Breast epithelium (tissue), 4 donors: ENCODE results near the gene RTN1. TPM values are rescaled to one million over a fixed set of nuclear protein-coding genes. Genes with fewer than 3 reads are reported as not detected.

Source experiments
- DNase-seq, 2 donors: peaks; one replicate each; pipeline ENCODE4 v3.0.0-alpha.2; 2019; ENCODE audit warnings: low spot score in 2 of 2
- H3K27ac ChIP-seq, 2 donors: fragments of 200-600 bp; sonication (generic) in 1 of 2; one replicate each; pipeline ENCODE4 v1.5.1; 2016 to 2019; ENCODE audit warnings: mild to moderate bottlenecking in 1 of 2
- H3K27me3 ChIP-seq, 2 donors: fragments of 200-600 bp; sonication (generic) in 1 of 2; one replicate each; pipeline versions ENCODE4 v1.5.1 to v1.6.0; 2017 to 2019; ENCODE audit warnings: control low read depth in 1 of 2, mild to moderate bottlenecking in 1 of 2
- H3K36me3 ChIP-seq: fragments of 200-600 bp; one replicate; pipeline ENCODE4 v1.5.1; 2019
- H3K4me1 ChIP-seq, 2 donors: fragments of 200-600 bp; sonication (generic); one replicate each; pipeline ENCODE4 v1.5.1; 2016 to 2019; ENCODE audit warnings: control low read depth in 1 of 2
- H3K4me3 ChIP-seq, 3 donors: fragments of 200-600 bp; sonication (generic); 1 replicate in 2 of 3; 2 replicates in 1 of 3; pipeline ENCODE4 v1.5.1; 2016 to 2019; ENCODE audit warnings: mild to moderate bottlenecking in 3 of 3, moderate library complexity in 2 of 3
- H3K9me3 ChIP-seq, 2 donors: fragments of 200-600 bp; sonication (generic) in 1 of 2; one replicate each; pipeline ENCODE4 v1.5.1; 2016 to 2019; ENCODE audit warnings: control low read depth in 1 of 2
- POLR2A ChIP-seq: fragments of 450-650 bp; IDR thresholded peaks from one replicate; pipeline ENCODE4 v1.6.1; 2016; ENCODE audit warnings: antibody characterized with exemption, mild to moderate bottlenecking, moderate library complexity
- POLR2AphosphoS5 ChIP-seq, 3 donors: sonication (generic); formaldehyde crosslinking; IDR thresholded peaks; one replicate each; pipeline ENCODE4 v1.6.1; 2017; ENCODE audit warnings: antibody characterized with exemption in 3 of 3
- intact Hi-C: fragments of 100-400 bp; cut with DNase I; formaldehyde crosslinking; loops from one replicate; pipeline ENCODE4 v1.15.1; 2023; ENCODE audit warnings: low total_unique reads
- total RNA-seq, 3 donors: library from RNA; depleted of rRNA; stranded (reverse); fragments of >200 nt; gene quantifications; one replicate each; pipeline ENCODE4 v1.1.0, GENCODE V29; 2016
- TF ChIP-seq, protein P1 (sequence below), 3 donors: fragments of 450-650 bp; IDR thresholded peaks; one replicate each; pipeline ENCODE4 v1.5.1; 2016 to 2017; ENCODE audit warnings: antibody characterized with exemption in 3 of 3, mild to moderate bottlenecking in 3 of 3, moderate library complexity in 3 of 3

Gene RTN1
- total RNA-seq, 3 donors from 2014 or later: 10.8 to 44.5 (median 17.7) TPM

GRCh38 chr14:59771577-59771976 lies 99.0 kb downstream of the RTN1 start:
- Histone ChIP-seq H3K27ac (no peak overlapping the region), H3K27me3 (no peaks in the 10 kb centered on the region), H3K9me3 (no peaks in the 10 kb centered on the region), H3K36me3 (no peaks in the 10 kb centered on the region), H3K4me3 (no peak overlapping the region), H3K4me1 (no peaks in the 10 kb centered on the region)
- intact Hi-C loops: no loop called here
- no peak for DNase-seq
- TF ChIP-seq, protein P1, sequence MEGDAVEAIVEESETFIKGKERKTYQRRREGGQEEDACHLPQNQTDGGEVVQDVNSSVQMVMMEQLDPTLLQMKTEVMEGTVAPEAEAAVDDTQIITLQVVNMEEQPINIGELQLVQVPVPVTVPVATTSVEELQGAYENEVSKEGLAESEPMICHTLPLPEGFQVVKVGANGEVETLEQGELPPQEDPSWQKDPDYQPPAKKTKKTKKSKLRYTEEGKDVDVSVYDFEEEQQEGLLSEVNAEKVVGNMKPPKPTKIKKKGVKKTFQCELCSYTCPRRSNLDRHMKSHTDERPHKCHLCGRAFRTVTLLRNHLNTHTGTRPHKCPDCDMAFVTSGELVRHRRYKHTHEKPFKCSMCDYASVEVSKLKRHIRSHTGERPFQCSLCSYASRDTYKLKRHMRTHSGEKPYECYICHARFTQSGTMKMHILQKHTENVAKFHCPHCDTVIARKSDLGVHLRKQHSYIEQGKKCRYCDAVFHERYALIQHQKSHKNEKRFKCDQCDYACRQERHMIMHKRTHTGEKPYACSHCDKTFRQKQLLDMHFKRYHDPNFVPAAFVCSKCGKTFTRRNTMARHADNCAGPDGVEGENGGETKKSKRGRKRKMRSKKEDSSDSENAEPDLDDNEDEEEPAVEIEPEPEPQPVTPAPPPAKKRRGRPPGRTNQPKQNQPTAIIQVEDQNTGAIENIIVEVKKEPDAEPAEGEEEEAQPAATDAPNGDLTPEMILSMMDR (IDR thresholded peaks at IDR 0.05): no peak
- TF ChIP-seq POLR2AphosphoS5 (IDR thresholded peaks at IDR 0.05) (no peak), POLR2A (no peak)

GRCh38 chr14:59769586-59769985 lies 101.0 kb downstream of the RTN1 start:
- Histone ChIP-seq H3K36me3 (no peaks in the 10 kb centered on the region), H3K9me3 (no peaks in the 10 kb centered on the region), H3K4me3 (no peak overlapping the region), H3K27ac (no peak overlapping the region), H3K4me1 (no peaks in the 10 kb centered on the region), H3K27me3 (no peaks in the 10 kb centered on the region)
- no peak for TF ChIP-seq POLR2A
- TF ChIP-seq POLR2AphosphoS5 (IDR thresholded peaks at IDR 0.05): no peak
- TF ChIP-seq, protein P1 (IDR thresholded peaks at IDR 0.05): no peak
- no peak for DNase-seq
- intact Hi-C loops: no loop called here

DNA sequence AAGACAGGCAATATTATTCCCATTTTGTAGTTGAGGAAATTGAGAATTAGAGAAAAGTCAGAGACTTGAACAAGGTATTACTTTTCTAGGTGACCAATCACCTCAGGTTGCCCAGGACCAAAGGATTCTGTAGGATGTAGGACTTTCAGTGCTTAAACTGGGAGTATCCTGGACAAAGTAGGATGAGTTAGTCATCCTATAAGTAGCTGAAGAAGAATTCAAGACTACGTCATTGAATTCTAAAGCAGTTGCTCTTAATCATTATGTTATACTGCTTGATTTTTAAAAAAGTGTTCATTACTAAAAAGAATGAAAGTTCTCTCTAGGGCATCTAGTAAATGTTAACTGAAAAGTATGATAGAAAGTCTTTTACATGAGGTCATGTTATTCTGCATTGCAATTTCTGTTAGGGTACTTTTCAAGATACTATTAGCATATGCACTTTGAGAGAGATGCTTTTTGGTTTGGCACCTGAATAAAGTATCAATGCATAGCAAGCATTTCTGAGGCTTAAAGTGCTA lies 101.7 kb downstream of the RTN1 start:
- no peaks in the 10 kb centered on the region for H3K27me3 ChIP-seq
- intact Hi-C loops: no loop called here
- H3K36me3 ChIP-seq: no peaks in the 10 kb centered on the region
- no peak overlapping the region for H3K27ac ChIP-seq
- DNase-seq: no peak
- no peaks in the 10 kb centered on the region for H3K9me3 ChIP-seq
- no peak for TF ChIP-seq POLR2AphosphoS5 (IDR thresholded peaks at IDR 0.05)
- TF ChIP-seq POLR2A: no peak
- TF ChIP-seq, protein P1 (IDR thresholded peaks at IDR 0.05): no peak
- H3K4me1 ChIP-seq: no peaks in the 10 kb centered on the region
- no peak overlapping the region for H3K4me3 ChIP-seq

- Histone ChIP-seq H3K4me1 (no peaks in the 10 kb centered on the region), H3K36me3 (no peaks in the 10 kb centered on the region), H3K27me3 (no peaks in the 10 kb centered on the region), H3K9me3 (no peaks in the 10 kb centered on the region), H3K4me3 (no peak overlapping the region), H3K27ac (no peak overlapping the region)
- TF ChIP-seq POLR2A (no peak), POLR2AphosphoS5 (IDR thresholded peaks at IDR 0.05) (no peak)
- TF ChIP-seq, protein P1 (IDR thresholded peaks at IDR 0.05): no peak
- DNase-seq: no peak
- intact Hi-C loops: no loop called here
Observed at GRCh38 chr14:59761851-59762250, 108.7 kb downstream of the RTN1 start.

GRCh38 chr14:59755409-59756135 lies 115.0 kb downstream of the RTN1 start:
- H3K4me3 ChIP-seq: no peak overlapping the region
- no peaks in the 10 kb centered on the region for H3K9me3 ChIP-seq
- no peaks in the 10 kb centered on the region for H3K27me3 ChIP-seq
- no peak overlapping the region for H3K27ac ChIP-seq
- intact Hi-C loops: no loop called here
- DNase-seq: no peak
- H3K4me1 ChIP-seq: no peaks in the 10 kb centered on the region
- TF ChIP-seq, protein P1 (IDR thresholded peaks at IDR 0.05): no peak
- TF ChIP-seq POLR2AphosphoS5 (IDR thresholded peaks at IDR 0.05) (no peak), POLR2A (no peak)
- no peaks in the 10 kb centered on the region for H3K36me3 ChIP-seq
